Activated naive CD8-positive, alpha-beta T cell (primary cell): ENCODE measurements around the gene GXYLT2.
A peak's percentile ranks its signal among the peaks of the same experiment; 100 is the strongest.
"Not testable (repeated sequence)": the region's sequence is repeated elsewhere in the genome, so short reads cannot be mapped to it uniquely, and the experiment has no call there.

Source experiments
- H3K27ac Mint-ChIP-seq: one replicate; pipeline ENCODE4 v1.8.0; 2021; ENCODE audit warnings: mixed read lengths
- H3K27me3 Mint-ChIP-seq: one replicate; pipeline ENCODE4 v1.8.0; 2021; ENCODE audit warnings: mixed read lengths
- H3K36me3 Mint-ChIP-seq: one replicate; pipeline ENCODE4 v1.8.0; 2021; ENCODE audit warnings: mixed read lengths
- H3K4me1 Mint-ChIP-seq: one replicate; pipeline ENCODE4 v1.8.0; 2021; ENCODE audit warnings: low read depth, mixed read lengths
- H3K4me3 Mint-ChIP-seq: one replicate; pipeline ENCODE4 v1.8.0; 2021; ENCODE audit warnings: mild to moderate bottlenecking, mixed read lengths
- H3K9me3 Mint-ChIP-seq: one replicate; pipeline ENCODE4 v1.8.0; 2021; ENCODE audit warnings: low read depth, mixed read lengths

Gene GXYLT2

DNA sequence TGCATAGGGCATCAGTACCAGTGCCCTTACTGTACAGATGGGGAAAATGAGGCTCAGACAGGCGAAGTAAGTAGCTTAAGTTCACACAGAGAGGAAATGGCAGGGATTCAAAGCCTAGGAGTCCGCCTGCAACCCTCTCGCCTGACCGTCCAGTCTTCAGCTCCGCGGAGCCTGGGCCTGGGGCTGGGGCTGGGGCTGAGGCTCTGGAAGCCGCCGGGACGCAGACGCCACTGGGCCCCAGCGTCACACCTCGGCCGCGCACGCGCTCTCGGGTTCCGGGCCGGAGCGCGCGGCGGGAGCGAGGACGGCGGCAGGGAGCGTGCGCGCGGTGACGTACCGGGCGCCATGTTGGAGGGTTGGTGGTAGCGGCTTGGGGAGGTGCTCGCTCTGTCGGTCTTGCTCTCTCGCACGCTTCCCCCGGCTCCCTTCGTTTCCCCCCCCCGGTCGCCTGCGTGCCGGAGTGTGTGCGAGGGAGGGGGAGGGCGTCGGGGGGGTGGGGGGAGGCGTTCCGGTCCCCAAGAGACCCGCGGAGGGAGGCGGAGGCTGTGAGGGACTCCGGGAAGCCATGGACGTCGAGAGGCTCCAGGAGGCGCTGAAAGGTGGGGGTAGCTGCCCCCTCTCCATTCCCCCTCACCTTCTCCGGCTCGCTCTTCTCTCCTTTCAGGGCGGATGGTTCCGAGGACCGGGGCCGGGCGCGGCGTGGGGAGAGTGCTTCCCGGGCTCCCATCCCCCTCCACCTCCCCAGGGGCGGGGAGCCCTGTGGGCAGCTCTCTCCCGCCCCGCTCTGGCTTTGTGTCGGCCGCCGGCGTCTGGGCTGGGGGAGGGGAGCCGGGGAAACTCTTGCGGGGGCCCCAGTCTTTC, 108.9 kb downstream of the GXYLT2 start, which contains the start of gene PPP4R2:
Gene PPP4R2 (plus strand): TSS at position 339 of the 861 bp plus-strand sequence. CDS start 227 bp downstream, at position 566.
- Mint-ChIP-seq H3K9me3 (no peaks in the 10 kb centered on the region), H3K27me3 (no peaks in the 10 kb centered on the region), H3K4me3 (peak within 1 kb of the TSS; percentile 94), H3K36me3 (peaks cover 6% of the 10 kb centered on the region), H3K27ac (peak within 1 kb of the TSS; percentile 95), H3K4me1 (peaks cover 42% of the 10 kb centered on the region)

DNA sequence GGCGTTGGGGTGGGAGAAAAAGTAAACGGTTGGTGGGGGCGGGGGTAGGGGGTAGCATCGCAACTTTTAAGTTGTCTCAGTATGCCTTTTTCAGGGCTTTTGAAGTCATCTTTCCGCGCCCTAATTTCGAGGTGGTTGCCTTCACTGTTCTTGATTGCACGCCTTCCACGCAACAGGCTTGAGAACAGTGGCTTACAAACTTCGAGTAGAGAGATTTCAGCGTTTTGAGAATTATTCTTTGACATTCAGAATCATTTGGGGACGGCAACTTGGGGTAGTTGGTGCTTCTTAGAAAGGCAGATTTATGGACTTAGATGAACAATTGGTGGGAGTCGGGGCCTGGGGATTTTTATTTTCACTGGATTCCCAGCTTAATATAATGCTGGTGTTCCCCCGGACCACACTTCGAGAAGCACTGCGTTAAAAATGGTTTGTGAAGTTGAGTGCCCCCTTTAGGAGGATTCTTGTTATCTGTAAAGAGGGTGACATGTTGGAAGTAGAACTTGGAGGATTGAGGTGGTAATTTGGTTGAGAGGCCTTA, 109.6 kb downstream of the GXYLT2 start:
- no peaks in the 10 kb centered on the region for H3K27me3 Mint-ChIP-seq
- H3K27ac Mint-ChIP-seq: peak overlapping the region; percentile 95
- peaks cover 9% of the 10 kb centered on the region for H3K36me3 Mint-ChIP-seq
- no peaks in the 10 kb centered on the region for H3K9me3 Mint-ChIP-seq
- peaks cover 49% of the 10 kb centered on the region for H3K4me1 Mint-ChIP-seq
- H3K4me3 Mint-ChIP-seq: peak overlapping the region; percentile 94

DNA sequence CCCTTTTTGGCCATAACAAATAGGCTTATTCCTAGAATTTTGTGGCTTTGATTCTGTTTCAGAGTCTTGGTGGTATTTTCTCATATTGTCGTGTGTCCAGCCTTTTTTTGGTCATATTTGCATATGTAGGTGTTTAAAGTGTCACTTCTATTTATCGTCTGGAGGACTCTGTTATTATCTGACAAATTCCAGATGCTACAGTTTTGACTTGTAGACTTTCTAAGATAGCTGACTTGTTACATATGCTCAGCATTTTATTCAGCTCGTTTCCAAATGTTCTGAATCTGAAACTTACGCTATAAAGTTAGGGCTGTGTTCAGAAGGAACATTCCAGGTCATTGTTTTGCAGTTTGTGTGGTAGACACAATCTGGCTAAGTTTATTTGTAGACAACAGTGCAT, 110.6 kb downstream of the GXYLT2 start:
- peaks cover 55% of the 10 kb centered on the region for H3K4me1 Mint-ChIP-seq
- H3K36me3 Mint-ChIP-seq: peaks cover 9% of the 10 kb centered on the region
- peak overlapping the region; percentile 94 for H3K4me3 Mint-ChIP-seq
- peak overlapping the region; percentile 58 for H3K27ac Mint-ChIP-seq
- H3K27me3 Mint-ChIP-seq: no peaks in the 10 kb centered on the region
- H3K9me3 Mint-ChIP-seq: no peaks in the 10 kb centered on the region

DNA sequence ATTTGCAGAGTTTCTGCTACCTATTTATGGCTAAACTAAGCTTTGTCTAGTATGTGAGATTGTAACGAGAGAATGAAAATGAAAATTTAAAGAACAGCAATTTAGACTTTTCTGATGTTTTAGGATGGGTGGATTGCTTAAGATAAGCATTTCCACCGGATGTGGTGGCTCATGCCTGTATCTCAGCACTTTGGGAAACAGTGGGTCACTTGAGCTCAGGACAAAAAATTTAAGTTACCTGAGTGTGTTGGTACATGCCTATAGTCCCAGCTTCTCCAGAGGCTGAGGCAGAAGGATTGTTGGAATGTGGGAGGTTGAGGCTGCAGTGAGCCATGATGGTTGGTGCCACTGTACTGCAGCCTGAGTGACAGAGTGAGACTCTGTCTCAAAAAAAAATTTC, 112.1 kb downstream of the GXYLT2 start:
- H3K36me3 Mint-ChIP-seq: peaks cover 9% of the 10 kb centered on the region
- H3K4me1 Mint-ChIP-seq: peaks cover 66% of the 10 kb centered on the region
- no peaks in the 10 kb centered on the region for H3K9me3 Mint-ChIP-seq
- peak overlapping the region; percentile 94 for H3K4me3 Mint-ChIP-seq
- H3K27ac Mint-ChIP-seq: peak overlapping the region; percentile 75
- H3K27me3 Mint-ChIP-seq: no peaks in the 10 kb centered on the region

DNA sequence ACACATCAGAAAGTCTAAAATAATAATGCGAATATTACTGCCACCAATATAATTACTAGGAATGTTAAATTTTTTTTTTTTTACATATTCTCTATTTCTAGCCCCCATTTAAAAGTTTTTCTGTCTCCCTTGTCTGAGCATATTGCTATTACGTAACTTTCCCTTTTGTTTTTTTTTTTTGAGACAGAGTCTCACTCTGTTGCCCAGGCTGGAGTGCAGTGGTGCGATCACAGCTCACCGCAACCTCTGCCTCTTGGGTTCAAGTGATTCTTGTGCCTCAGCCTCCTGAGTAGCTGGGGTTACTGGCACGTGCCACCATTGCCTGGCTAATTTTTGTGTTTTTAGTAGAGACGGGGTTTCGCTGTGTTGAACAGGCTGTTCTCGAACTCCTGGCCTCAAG, 115.2 kb downstream of the GXYLT2 start:
- H3K4me3 Mint-ChIP-seq, H3K27me3 Mint-ChIP-seq, H3K9me3 Mint-ChIP-seq: not testable (repeated sequence)
- H3K27ac Mint-ChIP-seq: peak overlapping the region; percentile 54
- H3K4me1 Mint-ChIP-seq: peaks cover 75% of the 10 kb centered on the region
- peaks cover 16% of the 10 kb centered on the region for H3K36me3 Mint-ChIP-seq

DNA sequence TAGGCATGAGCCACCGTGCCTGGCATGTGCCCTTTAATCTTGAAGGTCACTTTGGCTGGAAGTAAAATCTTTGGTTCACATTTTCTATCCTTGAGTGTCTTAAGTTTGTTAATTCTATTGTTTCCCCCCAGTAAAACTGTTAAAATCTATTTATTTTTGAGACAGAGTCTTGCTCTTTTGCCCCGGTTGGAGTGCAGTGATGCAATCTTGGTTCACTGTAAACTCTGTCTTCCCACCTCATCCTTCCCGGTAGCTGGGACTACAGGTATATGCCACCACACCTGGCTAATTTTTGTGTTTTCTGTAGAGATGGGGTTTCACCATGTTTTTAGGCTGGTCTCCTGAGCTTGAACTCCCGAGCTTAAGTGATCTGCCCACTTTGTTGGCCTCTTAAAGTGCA, 116.5 kb downstream of the GXYLT2 start:
- Mint-ChIP-seq H3K9me3 (no peaks in the 10 kb centered on the region), H3K27ac (no peak overlapping the region), H3K36me3 (peaks cover 16% of the 10 kb centered on the region), H3K27me3 (no peaks in the 10 kb centered on the region), H3K4me1 (peaks cover 78% of the 10 kb centered on the region), H3K4me3 (peak overlapping the region; percentile 30)

DNA sequence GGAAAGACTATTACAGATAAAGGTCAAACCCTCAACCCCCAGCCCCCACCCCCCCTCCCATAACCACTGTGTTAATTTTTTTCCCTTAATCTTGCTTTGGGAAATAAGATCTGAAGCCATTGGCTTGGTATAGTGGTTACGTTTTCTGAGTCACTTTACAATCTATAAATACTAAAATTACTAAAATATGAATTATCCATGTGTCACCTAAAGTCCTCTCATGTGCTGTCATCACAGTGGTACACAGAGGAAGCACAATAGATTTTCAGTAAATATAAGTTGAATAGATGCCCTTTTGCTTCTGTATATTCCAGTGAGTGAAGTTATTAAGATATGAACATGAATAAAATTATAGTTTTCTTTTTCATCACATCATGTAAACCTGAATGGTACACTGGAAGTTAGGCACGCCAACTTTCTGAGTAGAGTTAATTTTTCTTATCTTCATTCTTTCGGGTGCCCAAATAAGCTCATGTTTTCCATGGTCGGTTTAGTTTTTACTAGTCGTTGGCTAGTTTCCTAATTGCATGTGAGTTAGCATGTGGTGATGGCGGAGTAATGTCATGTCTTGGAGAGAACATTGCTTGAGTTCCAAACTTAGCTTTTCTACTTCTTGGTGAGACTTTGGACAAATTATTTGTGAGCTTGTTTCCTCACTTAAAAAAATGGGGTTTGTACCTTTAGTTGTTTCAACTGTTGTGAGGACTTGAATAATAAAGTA, 120.3 kb downstream of the GXYLT2 start:
- no peaks in the 10 kb centered on the region for H3K27me3 Mint-ChIP-seq
- peaks cover 82% of the 10 kb centered on the region for H3K4me1 Mint-ChIP-seq
- peak overlapping the region; percentile 8 for H3K4me3 Mint-ChIP-seq
- no peaks in the 10 kb centered on the region for H3K9me3 Mint-ChIP-seq
- peak overlapping the region; percentile 67 for H3K27ac Mint-ChIP-seq
- peaks cover 14% of the 10 kb centered on the region for H3K36me3 Mint-ChIP-seq

DNA sequence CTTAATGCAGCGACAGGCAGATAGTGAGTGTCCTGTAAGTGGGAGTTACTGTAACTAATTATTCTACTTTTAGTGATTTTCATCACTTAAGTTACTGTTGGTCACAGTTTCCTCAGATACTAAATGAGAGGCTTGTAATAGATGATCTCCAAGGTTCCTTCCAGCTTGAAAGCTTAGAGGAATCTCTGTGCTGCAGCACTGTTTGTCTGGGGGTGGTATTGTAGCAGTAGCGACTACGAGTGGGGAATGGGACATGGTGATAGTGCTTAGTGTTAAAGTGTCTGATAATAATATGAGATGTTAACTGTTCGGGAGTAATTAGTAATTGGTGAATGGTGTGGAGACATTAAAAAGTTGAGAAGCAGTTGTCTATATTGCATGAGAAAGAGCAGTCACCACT, 121.2 kb downstream of the GXYLT2 start:
- Mint-ChIP-seq H3K4me3 (peak overlapping the region; percentile 8), H3K27me3 (no peaks in the 10 kb centered on the region), H3K9me3 (no peaks in the 10 kb centered on the region), H3K4me1 (peaks cover 78% of the 10 kb centered on the region), H3K27ac (peak overlapping the region; percentile 67), H3K36me3 (peaks cover 14% of the 10 kb centered on the region)

DNA sequence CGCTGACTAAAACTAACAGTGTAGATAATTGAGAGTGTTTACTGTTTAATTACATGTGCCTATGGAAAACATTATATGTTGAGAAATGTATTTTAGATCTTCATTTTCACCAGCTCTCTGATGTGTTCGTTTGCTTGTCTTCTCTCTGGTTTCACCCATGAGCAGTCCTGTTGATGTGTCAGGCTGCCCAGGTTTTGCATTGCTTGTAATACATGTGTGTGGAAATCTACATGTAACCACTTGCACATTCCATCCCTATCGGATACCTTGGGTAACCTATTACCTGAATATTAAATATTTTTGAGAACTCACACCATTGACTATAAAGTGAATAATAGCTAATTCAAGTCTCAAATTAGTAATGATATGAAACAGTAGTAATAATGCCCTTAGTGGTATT, 121.9 kb downstream of the GXYLT2 start:
- Mint-ChIP-seq H3K4me3 (peak overlapping the region; percentile 48), H3K9me3 (no peaks in the 10 kb centered on the region), H3K27me3 (no peaks in the 10 kb centered on the region), H3K4me1 (peaks cover 74% of the 10 kb centered on the region), H3K36me3 (peaks cover 14% of the 10 kb centered on the region), H3K27ac (peak overlapping the region; percentile 67)

DNA sequence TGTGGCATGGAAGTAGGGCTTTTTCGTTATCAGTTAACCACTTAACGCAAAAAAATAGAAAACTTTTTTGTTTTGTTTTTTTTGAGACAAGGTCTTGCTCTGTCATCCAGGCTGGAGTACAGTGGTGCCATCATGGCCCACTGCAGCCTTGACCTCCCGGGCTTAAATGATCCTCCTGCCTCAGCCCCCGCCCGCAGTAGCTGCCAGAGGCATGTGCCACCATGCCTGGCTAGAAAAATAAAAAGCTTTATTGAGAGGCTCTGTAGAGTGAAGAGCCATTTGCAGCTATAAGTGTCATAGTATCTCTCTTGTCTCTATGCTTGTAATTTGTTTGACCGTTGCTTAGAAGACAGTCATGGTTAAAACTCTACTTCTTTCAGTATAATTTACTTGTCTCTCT, 122.3 kb downstream of the GXYLT2 start:
- Mint-ChIP-seq H3K27me3 (no peaks in the 10 kb centered on the region), H3K4me1 (peaks cover 74% of the 10 kb centered on the region), H3K36me3 (peaks cover 14% of the 10 kb centered on the region), H3K4me3 (peak overlapping the region; percentile 48), H3K9me3 (no peaks in the 10 kb centered on the region), H3K27ac (peak overlapping the region; percentile 67)

DNA sequence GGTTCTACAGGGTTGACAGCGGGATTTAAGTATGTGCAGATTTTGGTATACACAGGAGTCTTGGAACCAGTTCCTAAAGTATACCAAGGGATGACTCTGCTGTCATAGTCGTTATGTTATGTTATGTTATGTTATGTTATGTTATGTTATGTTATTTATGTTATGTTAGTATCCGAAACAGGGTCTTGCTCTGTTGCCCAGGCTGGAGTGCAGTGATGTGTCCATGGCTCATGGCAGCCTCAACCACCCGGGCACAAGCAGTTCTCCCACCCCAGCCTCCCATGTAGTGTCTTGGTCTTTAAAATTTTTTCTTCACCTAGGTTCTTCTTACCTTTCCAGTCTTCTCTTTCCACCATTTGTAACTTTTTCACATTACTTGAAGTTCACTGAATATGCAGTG, 130.5 kb downstream of the GXYLT2 start:
- no peaks in the 10 kb centered on the region for H3K9me3 Mint-ChIP-seq
- peaks cover 65% of the 10 kb centered on the region for H3K4me1 Mint-ChIP-seq
- H3K4me3 Mint-ChIP-seq: peak overlapping the region; percentile 7
- no peaks in the 10 kb centered on the region for H3K27me3 Mint-ChIP-seq
- peak overlapping the region; percentile 47 for H3K27ac Mint-ChIP-seq
- H3K36me3 Mint-ChIP-seq: peaks cover 2% of the 10 kb centered on the region

DNA sequence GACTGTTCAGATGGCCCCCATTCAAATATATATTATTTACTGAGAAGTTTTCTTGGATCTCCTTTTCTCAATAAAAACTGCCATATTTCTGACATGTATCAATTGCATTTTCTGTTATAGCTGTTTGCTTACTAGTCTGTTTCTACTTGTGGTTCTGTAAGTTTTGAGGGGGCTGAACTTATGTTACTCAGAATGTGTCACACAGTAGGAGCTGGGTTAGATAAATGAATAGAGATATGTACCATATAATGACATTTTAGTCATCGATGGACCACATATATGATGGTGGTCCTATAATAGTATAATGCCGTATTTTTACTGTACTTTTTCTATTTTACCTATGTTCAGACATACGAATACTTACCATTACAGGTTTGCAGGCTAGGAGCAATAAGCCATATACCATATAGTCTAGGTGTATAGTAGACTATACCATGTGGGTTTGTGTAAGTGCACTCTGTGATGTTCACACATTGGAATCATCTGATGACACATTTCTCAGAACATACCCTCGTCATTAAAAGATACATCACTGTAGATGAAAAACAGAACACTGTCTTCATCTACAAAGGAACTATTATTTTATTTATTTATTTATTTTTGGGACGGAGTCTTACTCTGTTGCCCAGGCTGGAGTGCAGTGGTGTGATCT, 131.1 kb downstream of the GXYLT2 start:
- peaks cover 65% of the 10 kb centered on the region for H3K4me1 Mint-ChIP-seq
- H3K4me3 Mint-ChIP-seq: peak overlapping the region; percentile 7
- H3K36me3 Mint-ChIP-seq: peaks cover 2% of the 10 kb centered on the region
- H3K27me3 Mint-ChIP-seq: no peaks in the 10 kb centered on the region
- H3K9me3 Mint-ChIP-seq: no peaks in the 10 kb centered on the region
- peak overlapping the region; percentile 47 for H3K27ac Mint-ChIP-seq

DNA sequence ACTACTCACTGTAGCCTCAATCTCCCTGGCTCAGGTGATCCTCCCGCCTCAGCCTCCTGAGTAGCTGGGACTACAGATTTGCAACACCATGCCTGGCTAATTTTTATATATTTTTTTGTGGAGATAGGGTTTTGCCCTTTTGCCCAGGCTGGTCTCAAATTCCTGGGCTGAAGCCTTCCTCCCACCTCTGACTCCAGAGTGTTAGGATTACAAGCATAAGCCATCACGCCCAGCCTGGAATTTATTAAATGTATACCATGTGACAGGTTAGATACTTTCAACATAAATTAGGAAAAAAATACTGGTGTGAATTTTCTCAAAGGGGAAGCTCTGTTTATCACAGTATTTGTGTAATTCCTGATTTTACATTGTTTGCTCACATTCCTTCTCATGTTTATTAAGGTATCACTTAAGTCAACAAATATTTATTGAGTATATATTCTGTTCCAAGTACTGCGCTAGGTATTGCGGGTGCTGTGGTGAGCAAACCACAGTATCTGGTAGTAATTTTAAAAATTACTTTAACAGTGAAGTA, 133.5 kb downstream of the GXYLT2 start:
- Mint-ChIP-seq H3K36me3 (peaks cover 2% of the 10 kb centered on the region), H3K4me1 (peaks cover 72% of the 10 kb centered on the region), H3K9me3 (no peaks in the 10 kb centered on the region), H3K4me3 (no peak overlapping the region), H3K27me3 (no peaks in the 10 kb centered on the region), H3K27ac (no peak overlapping the region)

DNA sequence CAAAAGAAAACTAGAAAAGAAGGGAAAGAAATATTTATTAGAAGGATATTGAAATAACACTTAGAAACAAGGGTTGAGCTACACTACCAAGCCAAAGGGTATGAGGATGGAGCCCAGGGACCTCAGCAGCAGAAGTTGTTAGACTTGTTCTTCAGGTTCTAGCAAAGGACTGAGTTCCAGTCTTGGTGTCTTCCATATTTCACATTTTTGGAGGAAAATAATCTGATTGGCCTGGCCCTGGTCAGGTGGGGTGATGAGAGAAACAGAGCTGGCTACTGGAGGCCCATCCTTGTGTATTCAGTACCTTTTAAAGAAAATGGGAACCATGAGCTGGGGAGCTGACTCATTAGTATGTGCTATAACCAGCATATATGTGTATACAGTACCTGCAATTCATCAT, 137.0 kb downstream of the GXYLT2 start:
- Mint-ChIP-seq H3K4me1 (peaks cover 76% of the 10 kb centered on the region), H3K27ac (peak overlapping the region; percentile 31), H3K4me3 (no peak overlapping the region), H3K36me3 (peaks cover 5% of the 10 kb centered on the region), H3K27me3 (no peaks in the 10 kb centered on the region), H3K9me3 (no peaks in the 10 kb centered on the region)
